Stimulated activated CD4-positive, alpha-beta T cell treated with anti-CD3 and anti-CD28 coated beads, Interleukin-12 subunit alpha, Interleukin-12 subunit beta, amount 100 ng/mL, for 4 hours (primary cell): Measurements from ENCODE around the gene STRBP.
A peak's percentile ranks its signal among the peaks of the same experiment; 100 is the strongest.
"Not testable (repeated sequence)": the region's sequence is repeated elsewhere in the genome, so short reads cannot be mapped to it uniquely, and the experiment has no call there.

Source experiments
- DNase-seq: peaks from one replicate; pipeline ENCODE4 v3.0.0-alpha.2; 2020

The STRBP gene

GRCh38 chr9:123282362-123283047 lies 14.1 kb upstream of the STRBP start:
- no peak for DNase-seq

GRCh38 chr9:123281659-123282350 lies 13.4 kb upstream of the STRBP start:
- no peak for DNase-seq

- not testable (repeated sequence) for DNase-seq
These were observed 10.6 kb upstream of the STRBP start for GRCh38 chr9:123278879-123279493.

GRCh38 chr9:123278361-123278760 lies 10.0 kb upstream of the STRBP start:
- no peak for DNase-seq

GRCh38 chr9:123276551-123276950 lies 8.2 kb upstream of the STRBP start:
- DNase-seq = no peak

GRCh38 chr9:123271133-123271532 lies 2.7 kb upstream of the STRBP start:
- DNase-seq = not testable (repeated sequence)

- no peak for DNase-seq
These were observed 895 bp upstream of the STRBP start for GRCh38 chr9:123269281-123269680.

- no peak for DNase-seq
These were observed 254 bp downstream of the STRBP start for GRCh38 chr9:123268199-123268464.

GRCh38 chr9:123267481-123268198 lies 746 bp downstream of the STRBP start:
- peak; percentile 10 for DNase-seq

GRCh38 chr9:123266655-123267399 lies 1.6 kb downstream of the STRBP start:
- no peak for DNase-seq

- no peak for DNase-seq
These were observed 2.6 kb downstream of the STRBP start for GRCh38 chr9:123265833-123266232.

GRCh38 chr9:123263227-123263626 lies 5.2 kb downstream of the STRBP start:
- DNase-seq = no peak

- DNase-seq = no peak
These were observed 6.0 kb downstream of the STRBP start for GRCh38 chr9:123262338-123262737.

GRCh38 chr9:123261006-123261677 lies 7.2 kb downstream of the STRBP start:
- no peak for DNase-seq

- no peak for DNase-seq
These were observed 8.0 kb downstream of the STRBP start for GRCh38 chr9:123260340-123260739.

GRCh38 chr9:123257276-123257675 lies 11.1 kb downstream of the STRBP start:
- DNase-seq = no peak

GRCh38 chr9:123255718-123256117 lies 12.7 kb downstream of the STRBP start:
- no peak for DNase-seq

GRCh38 chr9:123253204-123253603 lies 15.2 kb downstream of the STRBP start:
- no peak for DNase-seq

GRCh38 chr9:123251741-123252140 lies 16.6 kb downstream of the STRBP start:
- DNase-seq = no peak

- no peak for DNase-seq
These were observed 17.1 kb downstream of the STRBP start for GRCh38 chr9:123251324-123251723.

GRCh38 chr9:123250504-123250903 lies 17.9 kb downstream of the STRBP start:
- DNase-seq = no peak

- DNase-seq = not testable (repeated sequence)
These were observed 19.2 kb downstream of the STRBP start for GRCh38 chr9:123249162-123249561.
